Panc1 (cell line): ENCODE measurements around the gene SLC9A8. TPM values are rescaled to one million over a fixed set of nuclear protein-coding genes. Genes with fewer than 3 reads are reported as not detected.

Experiments used
- total RNA-seq: library from RNA; stranded (reverse); gene quantifications from one replicate; pipeline ENCODE4 v1.2.1, GENCODE V29; 2021; ENCODE audit not compliant: unreplicated experiment

The SLC9A8 gene
- total RNA-seq, 1 experiment from 2014 or later, result 6.7 TPM

Other genes starting within 250 kb of the SLC9A8 start
- gene PTGIS, start 244.7 kb upstream of the SLC9A8 start, total RNA-seq, result 4.4 TPM
- 40.0 TPM for gene B4GALT5, start 99.0 kb upstream of the SLC9A8 start, total RNA-seq
- gene SPATA2, start 102.7 kb downstream of the SLC9A8 start, total RNA-seq, result 8.3 TPM
- gene RNF114, start 123.6 kb downstream of the SLC9A8 start, total RNA-seq, result 70.0 TPM
- gene SNAI1, start 170.2 kb downstream of the SLC9A8 start, total RNA-seq, result 8.8 TPM